ENCODE data around the gene EFCAB12. TPM values are rescaled to one million over a fixed set of nuclear protein-coding genes. Genes with fewer than 3 reads are reported as not detected.

EFCAB12 gene
- total RNA-seq, 1 experiment from 2014 or later = not detected

- H3K27ac ChIP-seq = no peak overlapping the region
- DNase-seq (ENCODE audit: low read depth in 1 of 2, low spot score in 2 of 2) = no peak
These were observed 74.9 kb downstream of the EFCAB12 start for GRCh38 chr3:129353589-129353941.

DNA sequence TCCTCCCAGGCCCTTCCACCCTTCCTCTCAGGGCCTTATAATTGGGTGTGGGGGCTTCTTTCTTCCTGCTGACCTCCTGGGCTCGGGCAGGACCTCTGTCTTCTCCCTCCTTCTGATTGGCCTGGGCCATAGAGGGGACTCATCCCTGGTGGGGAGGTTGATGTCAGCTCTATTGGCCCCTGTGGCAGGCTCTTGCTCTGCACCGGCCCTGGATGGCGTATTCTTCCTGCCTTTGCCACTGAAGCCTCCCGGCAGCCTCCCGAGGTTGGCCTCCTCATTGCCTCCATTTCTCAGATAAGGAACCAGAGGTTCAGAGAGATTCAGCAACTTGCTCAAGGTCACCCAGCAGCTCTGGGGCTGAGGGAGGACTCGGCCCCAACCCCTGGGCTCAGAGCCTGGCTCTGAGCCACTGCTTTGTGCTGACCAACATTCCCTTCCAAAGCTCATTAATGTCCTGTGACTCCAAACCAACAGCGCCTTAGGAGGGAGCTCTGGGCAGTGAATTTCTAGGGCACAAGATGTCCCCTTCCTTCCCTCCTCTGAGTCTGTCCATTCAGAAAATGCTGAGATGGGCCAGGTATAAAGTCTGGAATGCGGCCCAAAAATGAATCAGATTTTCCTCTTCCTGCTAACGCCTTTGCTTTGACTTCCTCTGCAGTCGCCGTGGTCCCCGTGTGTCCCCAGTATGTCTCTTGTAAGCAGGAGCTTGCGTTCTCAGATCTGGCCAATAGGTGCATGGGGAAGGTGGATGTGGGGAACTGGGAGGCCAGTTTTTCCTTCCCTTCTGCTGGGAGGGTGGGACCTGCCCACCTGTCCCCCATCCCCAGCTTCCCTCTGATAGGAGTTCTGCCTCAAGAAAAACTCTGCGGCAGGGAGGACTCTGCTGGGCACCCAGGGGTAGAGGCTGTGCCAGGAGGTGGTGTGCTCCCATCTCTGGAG lies 75.5 kb downstream of the EFCAB12 start:
- Histone ChIP-seq H3K4me1 (replicated peaks) (no peaks in the 10 kb centered on the region), H3K36me3 (no peaks in the 10 kb centered on the region), H3K4me3 (no peak overlapping the region), H3K9me3 (replicated peaks) (no peaks in the 10 kb centered on the region), H3K27me3 (replicated peaks) (no peaks in the 10 kb centered on the region), H3K27ac (no peak overlapping the region)
- DNase-seq (ENCODE audit: low read depth in 1 of 2, low spot score in 2 of 2) = no peak

More at GRCh38 chr3:129353589-129353941, 74.9 kb downstream of the EFCAB12 start:
- Histone ChIP-seq H3K4me3 (no peak overlapping the region), H3K9me3 (replicated peaks) (no peaks in the 10 kb centered on the region), H3K36me3 (no peaks in the 10 kb centered on the region), H3K27me3 (replicated peaks) (no peaks in the 10 kb centered on the region), H3K4me1 (replicated peaks) (no peaks in the 10 kb centered on the region)

- no peaks in the 10 kb centered on the region for H3K27me3 ChIP-seq (replicated peaks)
- H3K9me3 ChIP-seq (replicated peaks) = no peaks in the 10 kb centered on the region
- H3K27ac ChIP-seq = no peak overlapping the region
- no peak for DNase-seq (ENCODE audit: low read depth in 1 of 2, low spot score in 2 of 2)
- H3K4me1 ChIP-seq (replicated peaks) = no peaks in the 10 kb centered on the region
- H3K36me3 ChIP-seq = no peaks in the 10 kb centered on the region
- H3K4me3 ChIP-seq = no peak overlapping the region
These were observed 76.4 kb downstream of the EFCAB12 start for GRCh38 chr3:129352045-129352444.

Other genes starting within 250 kb of the EFCAB12 start
- 215 and 258 TPM in 2 replicates for gene CNBP, start 244.7 kb downstream of the EFCAB12 start, total RNA-seq (2014; rRNA removed; shearing (Covaris generic))
- gene COPG1, start 179.0 kb downstream of the EFCAB12 start, total RNA-seq (2014; rRNA removed; shearing (Covaris generic)) = 191 and 235 TPM in 2 replicates
- gene HMCES, start 149.8 kb downstream of the EFCAB12 start, total RNA-seq (2014; rRNA removed; shearing (Covaris generic)) = 22.2 and 25.6 TPM in 2 replicates
- 15.2 and 23.6 TPM in 2 replicates for gene MBD4, start 11.3 kb upstream of the EFCAB12 start, total RNA-seq (2014; rRNA removed; shearing (Covaris generic))
- gene IFT122, start 11.6 kb upstream of the EFCAB12 start, total RNA-seq (2014; rRNA removed; shearing (Covaris generic)) = 13.3 and 14.4 TPM in 2 replicates
- gene RHO, start 100.0 kb upstream of the EFCAB12 start, total RNA-seq (2014; rRNA removed; shearing (Covaris generic)) = not detected in 2 replicates
- not detected in 2 replicates for gene H1-8, start 114.5 kb upstream of the EFCAB12 start, total RNA-seq (2014; rRNA removed; shearing (Covaris generic))
- gene PLXND1, start 178.0 kb upstream of the EFCAB12 start, total RNA-seq (2014; rRNA removed; shearing (Covaris generic)) = 80.1 and 91.6 TPM in 2 replicates